B cell (primary cell): ENCODE data around the gene CREBBP.

Experiments used
- EZH2 ChIP-seq: IDR thresholded peaks from 2 replicates; pipeline ENCODE4 v1.6.1; 2012; ENCODE audit warnings: borderline replicate concordance, low read depth, mild to moderate bottlenecking, moderate library complexity, low read length; ENCODE audit not compliant: insufficient read depth, poor library complexity, severe bottlenecking
- TF ChIP-seq, protein P1 (sequence below): fragments of 200-600 bp; IDR thresholded peaks from one replicate; pipeline ENCODE4 v1.8.0; 2022; ENCODE audit warnings: antibody characterized with exemption, mild to moderate bottlenecking

- TF ChIP-seq, protein P1, sequence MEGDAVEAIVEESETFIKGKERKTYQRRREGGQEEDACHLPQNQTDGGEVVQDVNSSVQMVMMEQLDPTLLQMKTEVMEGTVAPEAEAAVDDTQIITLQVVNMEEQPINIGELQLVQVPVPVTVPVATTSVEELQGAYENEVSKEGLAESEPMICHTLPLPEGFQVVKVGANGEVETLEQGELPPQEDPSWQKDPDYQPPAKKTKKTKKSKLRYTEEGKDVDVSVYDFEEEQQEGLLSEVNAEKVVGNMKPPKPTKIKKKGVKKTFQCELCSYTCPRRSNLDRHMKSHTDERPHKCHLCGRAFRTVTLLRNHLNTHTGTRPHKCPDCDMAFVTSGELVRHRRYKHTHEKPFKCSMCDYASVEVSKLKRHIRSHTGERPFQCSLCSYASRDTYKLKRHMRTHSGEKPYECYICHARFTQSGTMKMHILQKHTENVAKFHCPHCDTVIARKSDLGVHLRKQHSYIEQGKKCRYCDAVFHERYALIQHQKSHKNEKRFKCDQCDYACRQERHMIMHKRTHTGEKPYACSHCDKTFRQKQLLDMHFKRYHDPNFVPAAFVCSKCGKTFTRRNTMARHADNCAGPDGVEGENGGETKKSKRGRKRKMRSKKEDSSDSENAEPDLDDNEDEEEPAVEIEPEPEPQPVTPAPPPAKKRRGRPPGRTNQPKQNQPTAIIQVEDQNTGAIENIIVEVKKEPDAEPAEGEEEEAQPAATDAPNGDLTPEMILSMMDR, result no peak
- no peak for TF ChIP-seq EZH2
Observed at GRCh38 chr16:3920206-3920605, 39.7 kb upstream of the CREBBP start.
